ENCODE measurements around the gene RBPMS2. TPM values are rescaled to one million over a fixed set of nuclear protein-coding genes. Genes with fewer than 3 reads are reported as not detected.
A peak's percentile ranks its signal among the peaks of the same experiment; 100 is the strongest.

The RBPMS2 gene
- total RNA-seq, 1 experiment from 2014 or later = not detected

DNA sequence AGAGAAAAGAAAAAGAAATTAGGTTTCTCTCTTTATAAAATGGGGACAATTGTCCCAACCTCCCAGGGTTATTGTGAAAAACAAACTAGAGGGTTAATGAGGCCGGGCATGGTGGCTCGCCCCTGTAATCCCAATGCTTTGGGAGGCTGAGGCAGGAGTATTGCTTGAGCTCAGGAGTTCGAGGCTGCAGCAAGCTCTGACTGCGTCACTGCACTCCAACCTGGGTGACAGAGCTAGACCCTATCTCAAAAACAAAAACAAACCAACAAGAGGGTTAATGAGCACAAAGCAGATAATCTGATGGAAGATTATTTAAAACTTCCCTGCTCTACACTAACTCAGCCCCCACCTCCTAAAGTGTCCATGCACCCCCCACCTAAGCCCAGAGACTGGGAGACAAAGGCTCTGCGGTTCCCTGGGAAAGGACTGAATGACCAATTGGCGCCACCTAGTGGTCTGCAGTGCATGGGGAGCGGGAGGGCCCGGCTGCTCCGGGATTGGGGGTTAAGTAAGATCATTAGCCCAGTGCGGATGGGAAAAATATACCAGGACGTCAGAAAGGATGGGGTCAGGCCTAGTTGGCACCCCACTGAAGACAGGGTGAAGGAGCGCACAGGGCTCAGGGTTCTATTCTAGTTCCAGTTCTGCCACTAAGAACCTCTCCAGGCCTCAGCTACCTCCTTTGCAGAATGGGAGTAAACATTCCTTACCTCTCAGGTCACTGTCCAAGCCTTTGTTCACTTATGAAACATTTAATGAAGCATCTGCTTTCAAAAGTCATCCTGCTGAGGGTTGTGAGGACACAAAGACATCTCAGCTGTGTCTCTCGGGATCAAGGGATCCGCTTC lies 34.5 kb upstream of the RBPMS2 start:
- Histone ChIP-seq H3K27me3 (ENCODE audit: low read length) (no peaks in the 10 kb centered on the region), H4K20me1 (ENCODE audit: insufficient read depth, low read depth, low read length) (no peaks in the 10 kb centered on the region), H3K4me3 (ENCODE audit: low read length) (no peak overlapping the region), H3K4me2 (ENCODE audit: low read depth, low read length, poor library complexity, severe bottlenecking) (no peak overlapping the region), H3K9ac (ENCODE audit: low read length) (no peak overlapping the region), H3K27ac (ENCODE audit: low read length) (no peak overlapping the region), H3K9me3 (ENCODE audit: low read length) (no peaks in the 10 kb centered on the region), H3K9me2 (replicated peaks; ENCODE audit: insufficient read depth, low read length) (no peaks in the 10 kb centered on the region), H3K4me1 (ENCODE audit: low read length) (peaks cover 18% of the 10 kb centered on the region), H2AFZ (ENCODE audit: low read length) (no peak overlapping the region), H3K79me2 (ENCODE audit: low read length) (no peaks in the 10 kb centered on the region), H3K36me3 (ENCODE audit: insufficient read depth, low read length) (no peaks in the 10 kb centered on the region)
- peak; percentile 86 for DNase-seq

DNA sequence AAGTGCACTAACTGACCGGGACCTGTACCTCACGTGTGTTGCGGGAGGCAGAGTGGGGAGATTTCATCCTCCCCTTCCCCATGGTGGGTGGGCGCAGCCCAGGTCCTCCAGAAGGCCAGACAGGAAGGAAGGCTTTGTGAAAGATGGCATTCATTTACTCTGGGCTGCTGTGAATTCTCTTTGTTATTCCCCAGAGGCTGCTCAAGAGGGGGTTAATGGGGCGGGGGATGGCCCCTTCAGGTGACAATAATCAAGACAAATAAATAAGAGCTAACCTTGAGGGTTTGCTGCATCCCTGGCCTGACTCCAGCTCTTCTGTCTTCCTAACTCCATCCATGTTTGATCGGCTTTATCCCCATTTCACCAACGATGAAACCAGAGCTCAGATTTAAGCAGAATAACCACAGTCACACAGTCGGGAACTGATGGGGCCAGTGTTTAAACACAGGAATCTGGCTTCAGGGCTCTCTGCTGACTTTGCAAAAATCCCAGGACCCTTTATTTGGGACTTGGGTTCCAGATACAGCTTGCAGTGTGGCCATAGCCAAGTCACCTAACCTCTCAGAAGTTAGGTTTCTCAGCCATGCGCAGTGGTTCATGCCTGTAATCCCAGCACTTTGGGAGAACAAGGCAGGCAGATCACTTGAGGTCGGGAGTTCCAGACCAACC lies 33.5 kb upstream of the RBPMS2 start:
- H3K27me3 ChIP-seq (ENCODE audit: low read length) = no peaks in the 10 kb centered on the region
- no peak overlapping the region for H3K27ac ChIP-seq (ENCODE audit: low read length)
- no peak overlapping the region for H2AFZ ChIP-seq (ENCODE audit: low read length)
- H3K9ac ChIP-seq (ENCODE audit: low read length) = no peak overlapping the region
- H4K20me1 ChIP-seq (ENCODE audit: insufficient read depth, low read depth, low read length) = no peaks in the 10 kb centered on the region
- no peak overlapping the region for H3K4me2 ChIP-seq (ENCODE audit: low read depth, low read length, poor library complexity, severe bottlenecking)
- no peaks in the 10 kb centered on the region for H3K9me3 ChIP-seq (ENCODE audit: low read length)
- no peak for DNase-seq
- no peaks in the 10 kb centered on the region for H3K36me3 ChIP-seq (ENCODE audit: insufficient read depth, low read length)
- H3K79me2 ChIP-seq (ENCODE audit: low read length) = no peaks in the 10 kb centered on the region
- peaks cover 18% of the 10 kb centered on the region for H3K4me1 ChIP-seq (ENCODE audit: low read length)
- H3K9me2 ChIP-seq (replicated peaks; ENCODE audit: insufficient read depth, low read length) = no peaks in the 10 kb centered on the region
- H3K4me3 ChIP-seq (ENCODE audit: low read length) = no peak overlapping the region

DNA sequence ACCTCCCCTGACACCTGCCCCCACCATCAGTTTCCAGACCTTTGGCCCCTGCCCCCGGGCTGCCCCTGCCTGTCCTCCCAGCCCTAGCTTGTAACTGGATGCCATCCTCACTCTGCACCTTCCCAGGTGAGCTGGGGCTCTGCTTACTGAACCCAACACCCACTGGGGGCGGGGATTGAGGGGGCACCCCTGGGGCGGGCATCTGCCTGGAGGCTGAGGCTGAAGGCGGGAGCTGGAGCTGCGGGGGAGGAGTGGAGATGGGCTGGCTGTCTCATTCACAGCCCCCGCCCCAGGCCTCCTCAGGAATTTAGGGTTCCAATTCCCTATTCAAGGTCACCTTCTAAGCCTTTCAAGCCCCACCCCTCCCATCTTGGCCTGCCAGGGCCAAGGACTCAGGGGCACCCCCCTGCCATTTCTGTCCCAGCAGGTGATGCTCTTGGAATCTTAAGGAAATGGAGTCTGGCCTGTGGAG lies 32.4 kb upstream of the RBPMS2 start:
- Histone ChIP-seq H3K79me2 (ENCODE audit: low read length) (no peaks in the 10 kb centered on the region), H4K20me1 (ENCODE audit: insufficient read depth, low read depth, low read length) (no peaks in the 10 kb centered on the region), H3K4me1 (ENCODE audit: low read length) (peaks cover 9% of the 10 kb centered on the region), H3K9me2 (replicated peaks; ENCODE audit: insufficient read depth, low read length) (no peaks in the 10 kb centered on the region), H2AFZ (ENCODE audit: low read length) (no peak overlapping the region), H3K4me2 (ENCODE audit: low read depth, low read length, poor library complexity, severe bottlenecking) (no peak overlapping the region), H3K9ac (ENCODE audit: low read length) (no peak overlapping the region), H3K27me3 (ENCODE audit: low read length) (no peaks in the 10 kb centered on the region), H3K9me3 (ENCODE audit: low read length) (no peaks in the 10 kb centered on the region), H3K4me3 (ENCODE audit: low read length) (no peak overlapping the region), H3K36me3 (ENCODE audit: insufficient read depth, low read length) (no peaks in the 10 kb centered on the region), H3K27ac (ENCODE audit: low read length) (no peak overlapping the region)
- DNase-seq = no peak

DNA sequence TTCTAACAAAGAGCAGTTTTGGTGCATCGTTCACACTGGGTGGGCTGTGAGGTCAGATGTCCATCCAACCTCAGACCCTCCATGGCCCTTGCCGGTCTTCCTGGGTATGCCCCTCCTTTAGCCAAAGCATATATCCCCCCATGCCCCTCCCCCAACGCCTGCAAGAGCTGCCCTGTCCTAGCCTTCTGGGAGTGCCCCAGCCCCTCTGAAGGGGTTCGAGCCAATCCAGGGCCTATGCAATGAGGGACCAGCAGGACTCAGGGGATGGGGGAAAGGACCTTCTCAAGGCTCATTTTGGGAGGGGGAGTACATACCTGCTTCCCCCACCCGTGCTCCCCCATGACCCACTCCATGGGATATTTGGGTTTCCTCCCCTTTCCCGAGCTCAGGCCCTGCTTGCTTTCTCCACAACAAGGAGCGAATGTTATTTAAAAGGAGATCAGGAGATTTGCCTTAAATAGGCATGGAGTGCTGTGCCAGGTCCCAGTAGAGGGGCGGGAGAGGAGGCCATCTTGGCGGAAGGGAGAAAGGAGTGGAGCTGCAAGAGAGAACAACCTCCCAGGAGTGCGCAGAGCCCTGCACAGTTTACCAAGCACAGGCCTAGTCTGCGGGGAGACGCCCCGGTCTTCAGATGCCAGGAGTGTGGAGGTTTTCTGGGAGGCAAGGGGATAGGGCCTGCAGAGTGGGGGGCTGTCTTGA lies 31.8 kb upstream of the RBPMS2 start:
- no peaks in the 10 kb centered on the region for H3K27me3 ChIP-seq (ENCODE audit: low read length)
- H3K27ac ChIP-seq (ENCODE audit: low read length) = no peak overlapping the region
- H3K36me3 ChIP-seq (ENCODE audit: insufficient read depth, low read length) = no peaks in the 10 kb centered on the region
- DNase-seq = no peak
- H3K9me3 ChIP-seq (ENCODE audit: low read length) = no peaks in the 10 kb centered on the region
- no peaks in the 10 kb centered on the region for H4K20me1 ChIP-seq (ENCODE audit: insufficient read depth, low read depth, low read length)
- no peak overlapping the region for H3K4me2 ChIP-seq (ENCODE audit: low read depth, low read length, poor library complexity, severe bottlenecking)
- peaks cover 3% of the 10 kb centered on the region for H3K4me1 ChIP-seq (ENCODE audit: low read length)
- no peaks in the 10 kb centered on the region for H3K79me2 ChIP-seq (ENCODE audit: low read length)
- H2AFZ ChIP-seq (ENCODE audit: low read length) = no peak overlapping the region
- H3K9me2 ChIP-seq (replicated peaks; ENCODE audit: insufficient read depth, low read length) = no peaks in the 10 kb centered on the region
- H3K4me3 ChIP-seq (ENCODE audit: low read length) = no peak overlapping the region
- H3K9ac ChIP-seq (ENCODE audit: low read length) = no peak overlapping the region

DNA sequence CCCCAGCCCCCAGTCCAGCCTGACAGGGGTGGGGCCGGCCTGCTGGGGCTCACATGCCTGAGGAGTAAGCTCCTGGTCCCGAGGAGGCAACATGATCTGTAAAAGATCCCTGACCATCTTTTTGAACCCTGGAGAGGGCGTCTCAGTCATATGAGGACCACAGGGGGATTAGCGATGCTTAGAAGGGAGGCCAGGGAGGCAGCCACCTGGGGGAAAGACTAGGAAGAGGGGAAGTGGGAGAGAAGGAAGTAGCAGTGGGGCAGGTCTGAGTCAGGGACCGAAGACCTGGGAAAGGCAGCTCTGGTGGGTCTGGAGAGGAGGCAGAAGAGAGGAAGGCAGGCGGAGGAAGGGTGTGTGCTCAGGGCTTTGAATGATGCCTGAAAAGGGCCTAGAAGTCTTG lies 31.1 kb upstream of the RBPMS2 start:
- H4K20me1 ChIP-seq (ENCODE audit: insufficient read depth, low read depth, low read length) = no peaks in the 10 kb centered on the region
- H3K27ac ChIP-seq (ENCODE audit: low read length) = no peak overlapping the region
- no peak overlapping the region for H3K9ac ChIP-seq (ENCODE audit: low read length)
- no peak overlapping the region for H2AFZ ChIP-seq (ENCODE audit: low read length)
- H3K4me1 ChIP-seq (ENCODE audit: low read length) = no peaks in the 10 kb centered on the region
- no peak overlapping the region for H3K4me2 ChIP-seq (ENCODE audit: low read depth, low read length, poor library complexity, severe bottlenecking)
- H3K27me3 ChIP-seq (ENCODE audit: low read length) = no peaks in the 10 kb centered on the region
- H3K9me3 ChIP-seq (ENCODE audit: low read length) = no peaks in the 10 kb centered on the region
- no peak overlapping the region for H3K4me3 ChIP-seq (ENCODE audit: low read length)
- no peaks in the 10 kb centered on the region for H3K79me2 ChIP-seq (ENCODE audit: low read length)
- H3K9me2 ChIP-seq (replicated peaks; ENCODE audit: insufficient read depth, low read length) = no peaks in the 10 kb centered on the region
- no peak for DNase-seq
- no peaks in the 10 kb centered on the region for H3K36me3 ChIP-seq (ENCODE audit: insufficient read depth, low read length)

DNA sequence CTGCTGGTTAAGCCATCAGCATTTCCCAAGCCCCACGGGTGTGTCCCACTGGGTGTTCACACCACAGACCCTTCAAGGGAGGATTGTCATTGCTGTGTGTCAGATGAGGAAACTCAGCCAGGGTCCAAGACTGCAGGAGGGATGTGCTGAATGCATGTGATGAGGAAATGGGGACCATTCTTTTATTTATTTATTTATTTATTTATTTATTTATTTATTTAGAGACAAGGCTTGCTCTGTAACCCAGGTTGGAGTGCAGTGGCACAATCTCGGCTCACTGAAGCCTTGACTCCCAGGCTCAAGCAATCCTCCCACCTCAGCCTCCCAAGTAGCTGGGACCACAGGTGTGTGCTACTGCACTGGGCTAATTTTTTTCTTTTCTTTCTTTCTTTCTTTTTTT lies 29.2 kb upstream of the RBPMS2 start:
- Histone ChIP-seq H3K9ac (ENCODE audit: low read length) (no peak overlapping the region), H3K79me2 (ENCODE audit: low read length) (no peaks in the 10 kb centered on the region), H3K4me3 (ENCODE audit: low read length) (no peak overlapping the region), H3K9me3 (ENCODE audit: low read length) (no peaks in the 10 kb centered on the region), H3K27me3 (ENCODE audit: low read length) (no peaks in the 10 kb centered on the region), H2AFZ (ENCODE audit: low read length) (no peak overlapping the region), H3K4me1 (ENCODE audit: low read length) (no peaks in the 10 kb centered on the region), H3K4me2 (ENCODE audit: low read depth, low read length, poor library complexity, severe bottlenecking) (no peak overlapping the region), H4K20me1 (ENCODE audit: insufficient read depth, low read depth, low read length) (no peaks in the 10 kb centered on the region), H3K36me3 (ENCODE audit: insufficient read depth, low read length) (no peaks in the 10 kb centered on the region), H3K27ac (ENCODE audit: low read length) (no peak overlapping the region), H3K9me2 (replicated peaks; ENCODE audit: insufficient read depth, low read length) (no peaks in the 10 kb centered on the region)
- no peak for DNase-seq

DNA sequence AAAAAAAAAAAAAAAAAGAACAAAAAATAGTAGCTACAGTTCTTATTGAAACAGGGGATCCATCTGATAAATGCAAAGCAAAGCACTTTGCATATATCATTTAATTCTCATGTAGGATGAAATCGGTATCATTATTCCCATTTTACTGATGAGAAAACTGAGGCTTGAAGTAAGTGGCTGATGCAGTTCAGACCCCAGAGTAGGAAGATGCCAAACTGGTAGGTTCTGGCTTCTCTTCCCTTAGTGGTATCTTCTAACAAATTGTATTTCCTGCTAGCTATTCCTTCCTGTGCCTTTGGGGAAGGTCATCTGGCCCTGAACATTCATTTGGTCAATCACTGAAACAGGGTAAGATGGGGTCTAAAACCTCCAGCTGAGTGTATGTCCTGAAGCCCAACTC lies 28.1 kb upstream of the RBPMS2 start:
- DNase-seq = no peak
- H3K27ac ChIP-seq (ENCODE audit: low read length) = no peak overlapping the region
- no peaks in the 10 kb centered on the region for H4K20me1 ChIP-seq (ENCODE audit: insufficient read depth, low read depth, low read length)
- no peak overlapping the region for H3K4me3 ChIP-seq (ENCODE audit: low read length)
- no peak overlapping the region for H3K9ac ChIP-seq (ENCODE audit: low read length)
- H3K4me1 ChIP-seq (ENCODE audit: low read length) = no peaks in the 10 kb centered on the region
- no peak overlapping the region for H2AFZ ChIP-seq (ENCODE audit: low read length)
- H3K9me2 ChIP-seq (replicated peaks; ENCODE audit: insufficient read depth, low read length) = no peaks in the 10 kb centered on the region
- no peak overlapping the region for H3K4me2 ChIP-seq (ENCODE audit: low read depth, low read length, poor library complexity, severe bottlenecking)
- H3K9me3 ChIP-seq (ENCODE audit: low read length) = no peaks in the 10 kb centered on the region
- no peaks in the 10 kb centered on the region for H3K27me3 ChIP-seq (ENCODE audit: low read length)
- no peaks in the 10 kb centered on the region for H3K36me3 ChIP-seq (ENCODE audit: insufficient read depth, low read length)
- H3K79me2 ChIP-seq (ENCODE audit: low read length) = no peaks in the 10 kb centered on the region

DNA sequence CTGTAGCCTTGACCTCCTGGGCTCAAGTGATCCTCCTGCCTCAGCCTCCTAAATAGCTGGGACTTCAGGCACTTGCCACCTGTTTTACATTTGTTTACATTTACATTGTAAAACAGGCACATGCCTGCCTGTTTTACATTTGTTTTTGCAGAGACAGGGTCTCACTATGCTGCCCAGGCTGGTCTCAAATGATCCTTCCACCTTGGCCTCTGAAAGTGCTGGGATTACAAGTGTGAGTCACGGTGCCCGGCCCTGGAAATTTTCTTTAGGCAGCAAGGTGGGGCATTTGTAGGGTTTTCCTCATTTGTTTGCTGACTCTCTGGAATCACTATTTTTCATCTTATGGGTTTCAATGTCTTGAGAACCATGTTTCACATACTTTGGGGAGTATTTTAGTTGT lies 25.1 kb upstream of the RBPMS2 start:
- Histone ChIP-seq H2AFZ (ENCODE audit: low read length) (no peak overlapping the region), H3K4me1 (ENCODE audit: low read length) (no peaks in the 10 kb centered on the region)
- DNase-seq = no peak

More for the DNA sequence above, 25.1 kb upstream of the RBPMS2 start:
- H3K9me3 ChIP-seq (ENCODE audit: low read length) = no peaks in the 10 kb centered on the region
- no peaks in the 10 kb centered on the region for H3K79me2 ChIP-seq (ENCODE audit: low read length)
- no peaks in the 10 kb centered on the region for H3K27me3 ChIP-seq (ENCODE audit: low read length)
- no peak overlapping the region for H3K27ac ChIP-seq (ENCODE audit: low read length)
- H3K9me2 ChIP-seq (replicated peaks; ENCODE audit: insufficient read depth, low read length) = no peaks in the 10 kb centered on the region
- H3K9ac ChIP-seq (ENCODE audit: low read length) = no peak overlapping the region
- no peaks in the 10 kb centered on the region for H4K20me1 ChIP-seq (ENCODE audit: insufficient read depth, low read depth, low read length)
- H3K4me2 ChIP-seq (ENCODE audit: low read depth, low read length, poor library complexity, severe bottlenecking) = no peak overlapping the region
- no peaks in the 10 kb centered on the region for H3K36me3 ChIP-seq (ENCODE audit: insufficient read depth, low read length)
- no peak overlapping the region for H3K4me3 ChIP-seq (ENCODE audit: low read length)

Measured in Karpas-422 (cell line).